Measurements from ENCODE around the gene SPAG16. TPM values are rescaled to one million over a fixed set of nuclear protein-coding genes. Genes with fewer than 3 reads are reported as not detected.

Gene SPAG16
- polyA plus RNA-seq, 2 of the 4 experiments (the other 2 are of a cell fraction), result 19.1 to 27.6 TPM

DNA sequence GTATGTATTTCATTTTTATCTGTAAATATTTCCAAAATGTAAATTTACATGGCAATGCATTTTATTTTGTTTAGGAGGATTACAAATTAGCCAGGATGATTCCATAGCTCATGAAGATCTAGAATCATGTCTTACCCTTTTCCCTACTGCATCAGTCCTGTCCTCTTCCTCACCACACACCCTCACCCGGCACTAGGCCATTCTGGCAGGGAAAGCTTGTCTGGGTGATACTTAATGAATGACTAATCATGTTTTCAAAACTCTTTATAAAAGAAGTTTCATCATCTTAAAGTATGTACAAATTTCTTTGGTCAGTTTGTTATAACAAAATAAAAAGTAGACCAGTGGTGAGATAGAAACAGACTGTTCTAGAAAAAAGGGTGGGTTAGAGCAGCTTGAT lies 843.3 kb downstream of the SPAG16 start:
- CTCF ChIA-PET, result no interaction called here
- POLR2A ChIA-PET, result no interaction called here
- WGBS (ENCODE audit: missing lambda C conversion rate), result 20% methylated on average over 1 of the region's 1 CpG

DNA sequence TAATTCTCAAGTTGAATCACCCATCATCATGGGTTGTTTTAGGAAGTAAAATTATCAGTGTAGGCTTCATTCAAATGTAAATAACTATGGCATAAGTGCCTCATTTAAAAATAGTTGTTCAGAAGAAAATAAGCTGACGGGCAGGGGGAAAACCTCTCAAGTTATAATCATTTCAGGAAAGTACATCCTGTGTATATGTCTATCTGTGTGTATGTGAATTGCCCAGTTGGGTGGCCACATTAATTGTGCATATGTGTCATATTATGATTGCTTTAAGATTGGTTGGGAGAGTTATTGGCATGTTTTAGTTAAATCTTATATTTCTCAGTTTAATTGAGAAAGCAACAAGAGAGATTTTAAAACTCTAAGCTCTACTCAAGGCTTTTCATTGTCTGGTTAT lies 843.8 kb downstream of the SPAG16 start:
- Histone ChIP-seq H3K4me3 (no peak overlapping the region), H3K4me2 (no peak overlapping the region; the same call in 2 of the 3 replicates), H3K4me1 (peaks cover 17% of the 10 kb centered on the region), H3K27ac (peak overlapping the region in 1 of 2 experiments; percentile 7; a peak in 1 of 6 replicates), H3K9me3 (no peaks in the 10 kb centered on the region)
- ATAC-seq (no peak), DNase-seq (ENCODE audit: low read depth in 1 of 2, low spot score in 1 of 2) (no peak), FAIRE-seq (no peak)
- CTCF ChIA-PET, result no interaction called here
- POLR2A ChIA-PET, result no interaction called here
- TF ChIP-seq, protein P1, sequence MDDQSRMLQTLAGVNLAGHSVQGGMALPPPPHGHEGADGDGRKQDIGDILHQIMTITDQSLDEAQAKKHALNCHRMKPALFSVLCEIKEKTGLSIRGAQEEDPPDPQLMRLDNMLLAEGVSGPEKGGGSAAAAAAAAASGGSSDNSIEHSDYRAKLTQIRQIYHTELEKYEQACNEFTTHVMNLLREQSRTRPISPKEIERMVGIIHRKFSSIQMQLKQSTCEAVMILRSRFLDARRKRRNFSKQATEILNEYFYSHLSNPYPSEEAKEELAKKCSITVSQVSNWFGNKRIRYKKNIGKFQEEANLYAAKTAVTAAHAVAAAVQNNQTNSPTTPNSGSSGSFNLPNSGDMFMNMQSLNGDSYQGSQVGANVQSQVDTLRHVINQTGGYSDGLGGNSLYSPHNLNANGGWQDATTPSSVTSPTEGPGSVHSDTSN (IDR thresholded peaks at IDR 0.05), result no peak
- TF ChIP-seq HEYL (CRISPR knock-in tag; IDR thresholded peaks at IDR 0.05), result no peak
- TF ChIP-seq TP53 (CRISPR knock-in tag; IDR thresholded peaks at IDR 0.05), result no peak
- TF ChIP-seq JUN (IDR thresholded peaks at IDR 0.05), result no peak
- TF ChIP-seq NPAS2 (CRISPR knock-in tag; IDR thresholded peaks at IDR 0.05; ENCODE audit: borderline replicate concordance), result no peak
- TF ChIP-seq RNF2 (IDR thresholded peaks at IDR 0.05; ENCODE audit: borderline replicate concordance, low read depth), result no peak
- TF ChIP-seq, protein P2, sequence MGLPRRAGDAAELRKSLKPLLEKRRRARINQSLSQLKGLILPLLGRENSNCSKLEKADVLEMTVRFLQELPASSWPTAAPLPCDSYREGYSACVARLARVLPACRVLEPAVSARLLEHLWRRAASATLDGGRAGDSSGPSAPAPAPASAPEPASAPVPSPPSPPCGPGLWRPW (IDR thresholded peaks at IDR 0.05), result no peak
- TF ChIP-seq GATA3 (IDR thresholded peaks at IDR 0.05; ENCODE audit: borderline replicate concordance), result no peak
- TF ChIP-seq KDM5A (IDR thresholded peaks at IDR 0.05), result no peak
- TF ChIP-seq SREBF2 (IDR thresholded peaks at IDR 0.05), result no peak
- no peak for TF ChIP-seq KDM1A (IDR thresholded peaks at IDR 0.05; ENCODE audit: low read depth)
- no peak for TF ChIP-seq MAZ (IDR thresholded peaks at IDR 0.05; ENCODE audit: borderline replicate concordance, low read depth, low read length)
- no peak for TF ChIP-seq NFE2L2 (conservative IDR thresholded peaks at IDR 0.05; ENCODE audit: low read length)
- TF ChIP-seq FOXS1 (CRISPR knock-in tag; IDR thresholded peaks at IDR 0.05), result no peak
- WGBS (ENCODE audit: missing lambda C conversion rate), result 82% methylated on average over 1 of the region's 1 CpG

More for the DNA sequence above, 843.3 kb downstream of the SPAG16 start:
- Histone ChIP-seq H3K4me3 (no peak overlapping the region), H3K4me1 (peaks cover 17% of the 10 kb centered on the region), H3K27ac (no peak overlapping the region), H3K4me2 (peak overlapping the region; percentile 25; the same call in 1 of the 3 replicates), H3K9me3 (no peaks in the 10 kb centered on the region)
- FAIRE-seq, result no peak
- no peak for TF ChIP-seq HOXA7 (CRISPR knock-in tag; IDR thresholded peaks at IDR 0.05)
- no peak for TF ChIP-seq SREBF2 (IDR thresholded peaks at IDR 0.05)
- no peak for ATAC-seq
- no peak for DNase-seq (ENCODE audit: low read depth in 1 of 2, low spot score in 1 of 2)

DNA sequence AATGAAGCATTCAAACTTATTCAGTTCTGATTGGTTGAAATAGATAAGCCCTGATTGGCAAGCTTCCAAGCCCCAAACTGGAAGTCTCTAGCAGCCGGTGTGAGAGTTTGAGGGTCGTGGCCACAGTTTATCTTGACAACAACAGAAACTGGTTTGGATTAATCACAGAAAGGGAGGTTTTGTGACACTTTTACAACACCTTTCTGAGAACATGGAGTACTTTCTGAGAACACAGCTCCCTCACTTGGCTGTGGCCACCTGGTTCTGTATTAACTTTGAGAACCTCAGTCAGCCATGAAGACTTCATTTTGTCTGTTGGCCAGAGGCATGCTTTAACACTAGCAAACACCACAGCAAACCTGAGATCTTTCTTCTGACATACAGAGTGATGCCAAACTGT lies 845.9 kb downstream of the SPAG16 start:
- H3K4me3 ChIP-seq, result no peak overlapping the region
- FAIRE-seq (no peak), ATAC-seq (no peak), DNase-seq (ENCODE audit: low read depth in 1 of 2, low spot score in 1 of 2) (no peak)
- POLR2A ChIA-PET, result no interaction called here
- no peak for TF ChIP-seq CBX2 (IDR thresholded peaks at IDR 0.05; ENCODE audit: borderline replicate concordance, low read depth)
- TF ChIP-seq, protein P1 (IDR thresholded peaks at IDR 0.05), result no peak
- TF ChIP-seq EP300 (IDR thresholded peaks at IDR 0.05), result no peak
- TF ChIP-seq, protein P3, sequence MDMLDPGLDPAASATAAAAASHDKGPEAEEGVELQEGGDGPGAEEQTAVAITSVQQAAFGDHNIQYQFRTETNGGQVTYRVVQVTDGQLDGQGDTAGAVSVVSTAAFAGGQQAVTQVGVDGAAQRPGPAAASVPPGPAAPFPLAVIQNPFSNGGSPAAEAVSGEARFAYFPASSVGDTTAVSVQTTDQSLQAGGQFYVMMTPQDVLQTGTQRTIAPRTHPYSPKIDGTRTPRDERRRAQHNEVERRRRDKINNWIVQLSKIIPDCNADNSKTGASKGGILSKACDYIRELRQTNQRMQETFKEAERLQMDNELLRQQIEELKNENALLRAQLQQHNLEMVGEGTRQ (IDR thresholded peaks at IDR 0.05), result no peak
- TF ChIP-seq GATA3 (IDR thresholded peaks at IDR 0.05; ENCODE audit: borderline replicate concordance), result no peak
- no peak overlapping the region for H3K4me2 ChIP-seq
- H3K9me3 ChIP-seq, result no peaks in the 10 kb centered on the region
- H3K27ac ChIP-seq, result no peak overlapping the region
- CTCF ChIA-PET, result interaction anchor here (0.8 kb wide), 1 partner anchor 13 kb away, joined by 3 read pairs; no protein-coding TSS in a partner anchor
- WGBS (ENCODE audit: missing lambda C conversion rate), result 58% methylated on average over 2 of the region's 2 CpGs
- peaks cover 20% of the 10 kb centered on the region for H3K4me1 ChIP-seq

All from A549 (cell line).